H1 (cell line): ENCODE data around the gene LOXL1. TPM values are rescaled to one million over a fixed set of nuclear protein-coding genes. Genes with fewer than 3 reads are reported as not detected.

ENCODE experiments used
- CTCF ChIA-PET: fragments of 300-600 bp; sonication (Branson Sonifier 250); formaldehyde crosslinking; loops from one replicate; lab custom pipeline; 2021; ENCODE audit not compliant: partially characterized antibody; lab: Charles Lee
- POLR2A ChIA-PET: fragments of 300-600 bp; sonication (Branson Sonifier 250); formaldehyde crosslinking; loops from one replicate; lab custom pipeline; 2021; ENCODE audit warnings: inconsistent platforms; ENCODE audit not compliant: partially characterized antibody; lab: Charles Lee
- DNase-seq, 2 experiments: peaks; one replicate each; pipeline versions ENCODE4 v3.0.0 to v3.0.0-alpha.2; 2010 to 2022; ENCODE audit warnings: low spot score in 2 of 2, low read depth in 1 of 2, mixed read lengths in 1 of 2
- FAIRE-seq: peaks from 2 replicates; lab custom pipeline; 2011; peaks lifted over from hg19 to GRCh38; lab: Jason Lieb, UNC
- H2AFZ ChIP-seq: 2 replicates; pipeline ENCODE4 v1.8.1; 2012; ENCODE audit warnings: low read length, inconsistent platforms
- H2AK5ac ChIP-seq: 2 replicates; pipeline ENCODE4 v1.6.1; 2013; ENCODE audit warnings: low read depth, low read length
- H2BK120ac ChIP-seq: replicated peaks from 2 replicates; pipeline ENCODE3; 2013; ENCODE audit warnings: low read depth, low read length, inconsistent platforms
- H2BK12ac ChIP-seq: 2 replicates; pipeline ENCODE4 v1.6.1; 2013; ENCODE audit warnings: low read depth, low read length
- H2BK15ac ChIP-seq: 2 replicates; pipeline ENCODE4 v1.6.1; 2013; ENCODE audit warnings: low read length
- H2BK20ac ChIP-seq: 2 replicates; pipeline ENCODE4 v1.6.1; 2013; ENCODE audit warnings: low read length
- H2BK5ac ChIP-seq: 2 replicates; pipeline ENCODE4 v1.6.1; 2013; ENCODE audit warnings: low read depth, low read length
- H3K14ac ChIP-seq: 2 replicates; pipeline ENCODE4 v1.6.1; 2013; ENCODE audit warnings: inconsistent platforms; ENCODE audit not compliant: insufficient read length
- H3K18ac ChIP-seq: 2 replicates; pipeline ENCODE4 v1.6.1; 2013; ENCODE audit warnings: low read length; ENCODE audit errors: extremely low read depth
- H3K23ac ChIP-seq: 2 replicates; pipeline ENCODE4 v1.6.1; 2013; ENCODE audit warnings: inconsistent platforms; ENCODE audit not compliant: insufficient read length
- H3K23me2 ChIP-seq: 2 replicates; pipeline ENCODE4 v1.6.1; 2013; ENCODE audit warnings: low read depth, low read length
- H3K27ac ChIP-seq: 2 replicates; pipeline ENCODE4 v1.6.1; 2011; ENCODE audit warnings: low read depth, low read length, inconsistent platforms
- H3K27me3 ChIP-seq, 4 experiments: replicated peaks in 1 of 4; 1 replicate in 1 of 4; 2 replicates in 3 of 4; pipeline versions ENCODE4 v1.6.1 to v1.8.1; 2011 to 2013; ENCODE audit warnings: low read length in 3 of 4, mild to moderate bottlenecking in 3 of 4, inconsistent platforms in 2 of 4, mixed read lengths in 2 of 4, moderate library complexity in 1 of 4; ENCODE audit not compliant: control insufficient read depth in 3 of 4, insufficient read depth in 3 of 4; ENCODE audit errors: extremely low read depth in 1 of 4
- H3K36me3 ChIP-seq, 4 experiments: 2 replicates each; pipeline versions ENCODE4 v1.6.1 to v1.8.1; 2011 to 2013; ENCODE audit warnings: mild to moderate bottlenecking in 4 of 4, low read length in 3 of 4, moderate library complexity in 2 of 4, control low read depth in 1 of 4, inconsistent platforms in 1 of 4; ENCODE audit not compliant: insufficient read depth in 4 of 4, control insufficient read depth in 2 of 4
- H3K4ac ChIP-seq: replicated peaks from 2 replicates; pipeline ENCODE3; 2013; ENCODE audit warnings: low read length, low read depth, mixed read lengths, inconsistent platforms; ENCODE audit not compliant: insufficient read length
- H3K4me1 ChIP-seq, 4 experiments: replicated peaks in 1 of 4; 1 replicate in 1 of 4; 2 replicates in 3 of 4; pipeline versions ENCODE4 v1.6.1 to v1.8.1; 2011 to 2013; ENCODE audit warnings: low read length in 3 of 4, inconsistent platforms in 2 of 4, mixed read lengths in 1 of 4; ENCODE audit not compliant: insufficient read depth in 4 of 4, control insufficient read depth in 3 of 4
- H3K4me2 ChIP-seq, 2 experiments: 2 replicates each; pipeline versions ENCODE4 v1.6.1 to v1.8.1; 2011 to 2013; ENCODE audit warnings: low read depth in 2 of 2, low read length in 2 of 2, control low read depth in 1 of 2, inconsistent platforms in 1 of 2, mild to moderate bottlenecking in 1 of 2; ENCODE audit not compliant: insufficient read depth in 1 of 2
- H3K4me3 ChIP-seq, 4 experiments: fragments of 200-600, 300-600 bp in 1 of 4; sonication (generic), shearing (Covaris generic), sonication (Bioruptor Twin) in 1 of 4; 2 replicates each; pipeline versions ENCODE4 v1.5.1 to v1.8.1; 2011 to 2016; ENCODE audit warnings: low read length in 4 of 4, low read depth in 3 of 4, control low read depth in 2 of 4, inconsistent platforms in 2 of 4, mild to moderate bottlenecking in 2 of 4, mixed read lengths in 1 of 4, moderate library complexity in 1 of 4; ENCODE audit not compliant: insufficient read depth in 2 of 4; ENCODE audit errors: extremely low read depth in 1 of 4
- H3K56ac ChIP-seq: replicated peaks from 2 replicates; pipeline ENCODE3; 2013; ENCODE audit warnings: low read depth, mild to moderate bottlenecking, mixed read lengths, low read length, inconsistent platforms; ENCODE audit not compliant: insufficient read length
- H3K79me1 ChIP-seq: 2 replicates; pipeline ENCODE4 v1.6.1; 2013; ENCODE audit warnings: low read depth, low read length, control low read depth
- H3K79me2 ChIP-seq, 2 experiments: 2 replicates each; pipeline versions ENCODE4 v1.6.1 to v1.8.1; 2012 to 2013; ENCODE audit warnings: low read length in 2 of 2, mild to moderate bottlenecking in 2 of 2, inconsistent platforms in 1 of 2; ENCODE audit not compliant: insufficient read depth in 2 of 2, control insufficient read depth in 1 of 2
- H3K9ac ChIP-seq, 4 experiments: replicated peaks in 1 of 4; 1 replicate in 1 of 4; 2 replicates in 3 of 4; pipeline versions ENCODE4 v1.6.1 to v1.8.1; 2011 to 2013; ENCODE audit warnings: low read depth in 3 of 4, low read length in 3 of 4, control low read depth in 2 of 4, mild to moderate bottlenecking in 2 of 4, moderate library complexity in 2 of 4, inconsistent platforms in 1 of 4; ENCODE audit errors: extremely low read depth in 1 of 4
- H3K9me3 ChIP-seq, 2 experiments: 2 replicates each; pipeline versions ENCODE4 v1.6.1 to v1.8.1; 2012 to 2013; ENCODE audit warnings: mild to moderate bottlenecking in 2 of 2, moderate library complexity in 2 of 2, control low read depth in 1 of 2, inconsistent platforms in 1 of 2, low read depth in 1 of 2, low read length in 1 of 2, mixed read lengths in 1 of 2; ENCODE audit not compliant: insufficient read depth in 2 of 2
- H4K20me1 ChIP-seq, 2 experiments: replicated peaks in 1 of 2; 2 replicates each; pipeline versions ENCODE3 to v1.8.1; 2011 to 2013; ENCODE audit warnings: inconsistent platforms in 2 of 2, low read length in 2 of 2, mild to moderate bottlenecking in 1 of 2; ENCODE audit not compliant: insufficient read depth in 2 of 2, control insufficient read depth in 1 of 2
- H4K5ac ChIP-seq: 2 replicates; pipeline ENCODE4 v1.6.1; 2013; ENCODE audit warnings: low read length, low read depth, mixed read lengths, inconsistent platforms; ENCODE audit not compliant: insufficient read length
- H4K8ac ChIP-seq: 2 replicates; pipeline ENCODE4 v1.8.0; 2013; ENCODE audit warnings: mild to moderate bottlenecking, moderate library complexity, low read length, inconsistent platforms; ENCODE audit not compliant: insufficient read depth; ENCODE audit errors: extremely low read depth
- H4K91ac ChIP-seq: replicated peaks from 2 replicates; pipeline ENCODE3; 2013; ENCODE audit warnings: low read length, mixed read lengths, inconsistent platforms; ENCODE audit not compliant: insufficient read length
- USF2 ChIP-seq: IDR thresholded peaks from 2 replicates; pipeline ENCODE4 v1.6.1; 2011; ENCODE audit warnings: low read length, improper control_type of control experiment
- YY1 ChIP-seq: IDR thresholded peaks from 2 replicates; pipeline ENCODE4 v1.6.1; 2011; ENCODE audit warnings: low read depth, mild to moderate bottlenecking, low read length
- WGBS, 2 experiments: shearing (Covaris generic) in 1 of 2; methylation state at CpG; one replicate each; pipeline versions ENCODE4 v1.1.6 to v1.1.7; 2013 to 2015; ENCODE audit warnings: low lambda C conversion rate in 2 of 2, mixed read lengths in 2 of 2, inconsistent platforms in 1 of 2, low coverage in 1 of 2, missing lambda C conversion rate in 1 of 2; ENCODE audit not compliant: insufficient replicate concordance in 2 of 2, insufficient coverage in 1 of 2, insufficient read length in 1 of 2; ENCODE audit errors: extremely low coverage in 1 of 2, missing lambda C conversion rate in 1 of 2; 5-methylcytosine and 5-hydroxymethylcytosine counted together
- polyA plus RNA-seq, 7 experiments: library from polyadenylated mRNA; depleted of rRNA in 3 of 7; stranded (reverse) in 5 of 7; unstranded in 2 of 7; fragments of >200 nt in 5 of 7; fragments of 200-250 nt in 2 of 7; gene quantifications; 1 replicate in 5 of 7; 2 replicates in 1 of 7; 4 replicates in 1 of 7; pipeline versions ENCODE4 v1.2.1 to v1.2.3, GENCODE V29; 2011 to 2013; ENCODE audit warnings: missing spikeins in 2 of 7, mixed read lengths in 2 of 7
- total RNA-seq: library from RNA; stranded (reverse); fragmentation: NEBNext Ultra II Directional; extraction: Animal tissue kit (Norgen Biotek cat#: 25700); gene quantifications from 2 replicates; pipeline ENCODE4 v1.2.1, GENCODE V29; 2021

LOXL1 gene
- total and polyA plus RNA-seq, 2 of the 8 experiments (the other 6 are each of a cell fraction or from before 2014, with no cell fraction given), result 8.1 to 14.4 TPM

- Histone ChIP-seq H3K9me3 (no peaks in the 10 kb centered on the region), H3K4me1 (peaks cover 0 to 5% (median 2%) of the 10 kb centered on the region in 4 experiments; a peak in 6 of 7 replicates), H3K27ac (no peak overlapping the region), H2AK5ac (no peak overlapping the region), H3K36me3 (no peaks in the 10 kb centered on the region), H3K4me3 (no peak overlapping the region), H3K14ac (no peak overlapping the region), H3K27me3 (no peaks in the 10 kb centered on the region), H4K5ac (no peak overlapping the region), H2BK5ac (no peak overlapping the region), H3K23me2 (no peaks in the 10 kb centered on the region), H2BK20ac (no peak overlapping the region), H3K4ac (no peak overlapping the region), H4K20me1 (peaks cover 0 to 2% of the 10 kb centered on the region in 2 experiments), H3K79me2 (no peaks in the 10 kb centered on the region), H2BK15ac (no peak overlapping the region), H3K79me1 (no peaks in the 10 kb centered on the region), H2BK12ac (no peak overlapping the region), H3K56ac (no peak overlapping the region), H3K4me2 (no peak overlapping the region), H4K91ac (no peak overlapping the region), H2AFZ (no peak overlapping the region), H4K8ac (no peak overlapping the region), H3K9ac (no peak overlapping the region), H3K23ac (no peak overlapping the region), H3K18ac (no peak overlapping the region), H2BK120ac (no peak overlapping the region)
- ChIA-PET CTCF (interaction anchor here (0.6 to 1.1 kb wide), 7 partner anchors 11 to 373 kb away, joined by 3 to 4 read pairs (median 3); no protein-coding TSS in a partner anchor), POLR2A (no interaction called here)
- DNase-seq (no peak), FAIRE-seq (no peak)
- WGBS, 2 experiments, result 85% methylated on average over 9 of the region's 17 CpGs; no CpG with 5 or more reads in 1 of the 2 experiments
- TF ChIP-seq USF2, result no peak
- TF ChIP-seq YY1, result no peak
Observed at GRCh38 chr15:73946046-73946721, 19.9 kb downstream of the LOXL1 start.
